K562 (cell line): Measurements from ENCODE around the gene AP3B1. TPM values are rescaled to one million over a fixed set of nuclear protein-coding genes. Genes with fewer than 3 reads are reported as not detected.

Experiments
- ATAC-seq: fragments of 200-7000 bp; cut with Tn5 transposase; 3 replicates; pipeline ENCODE4 v1.9.1; 2020; ENCODE audit warnings: moderate library complexity
- BruUV-seq: library from RNA; stranded (reverse); fragments of 400-500 nt; replicated peaks from 2 replicates; lab custom pipeline; 2021; lab: Mats Ljungman, UMichigan
- CTCF ChIA-PET: fragments of 300-600 bp; formaldehyde crosslinking; extraction: SDS; loops from one replicate; lab custom pipeline; 2021; ENCODE audit warnings: low intra/inter-chr PET ratio; lab: Yijun Ruan, JAX
- POLR2A ChIA-PET: fragments of 300-600, 350-650 bp; sonication (Branson Sonifier 250); formaldehyde crosslinking; extraction: SDS; loops from one replicate; lab custom pipeline; 2021; ENCODE audit warnings: antibody characterized with exemption, inconsistent platforms; lab: Yijun Ruan, JAX
- DNase-seq, 4 experiments: peaks; one replicate each; pipeline versions ENCODE4 v3.0.0 to v3.0.0-alpha.2; 2011 to 2018; ENCODE audit warnings: low spot score in 3 of 4, mixed read lengths in 3 of 4; ENCODE audit errors: extremely low read depth in 1 of 4
- FAIRE-seq: peaks from 2 replicates; lab custom pipeline; 2011; peaks lifted over from hg19 to GRCh38; lab: Jason Lieb, UNC
- H2AFZ ChIP-seq: 2 replicates; pipeline ENCODE4 v1.6.0; 2011; ENCODE audit warnings: low read depth, low read length, control low read depth, inconsistent platforms
- H3K27ac ChIP-seq: fragments of 200-600 bp; 3 replicates; pipeline ENCODE4 v1.8.0; 2011; ENCODE audit warnings: low read depth, mild to moderate bottlenecking, control low read depth, inconsistent platforms, low read length, moderate library complexity, mixed read lengths; ENCODE audit errors: extremely low read depth
- H3K27me3 ChIP-seq, 2 experiments: fragments of 300-600 bp in 1 of 2; 2 replicates in 1 of 2; 3 replicates in 1 of 2; pipeline versions ENCODE4 v1.6.0 to v1.8.0; 2011; ENCODE audit warnings: inconsistent platforms in 2 of 2, low read length in 2 of 2, mild to moderate bottlenecking in 1 of 2, mixed read lengths in 1 of 2, moderate library complexity in 1 of 2; ENCODE audit not compliant: control insufficient read depth in 2 of 2, insufficient read depth in 2 of 2
- H3K36me3 ChIP-seq: fragments of 300-600 bp; 3 replicates; pipeline ENCODE4 v1.8.0; 2011; ENCODE audit warnings: mild to moderate bottlenecking, low read length, inconsistent platforms; ENCODE audit not compliant: control insufficient read depth, insufficient read depth
- H3K4me1 ChIP-seq, 2 experiments: fragments of 200-600 bp in 1 of 2; replicated peaks in 1 of 2; 2 replicates in 1 of 2; 3 replicates in 1 of 2; pipeline versions ENCODE4 v1.5.1 to v1.8.0; 2011; ENCODE audit warnings: inconsistent platforms in 2 of 2, low read length in 2 of 2, mild to moderate bottlenecking in 1 of 2, mixed read lengths in 1 of 2, moderate library complexity in 1 of 2; ENCODE audit not compliant: control insufficient read depth in 2 of 2, insufficient read depth in 2 of 2
- H3K4me2 ChIP-seq: 2 replicates; pipeline ENCODE4 v1.6.1; 2011; ENCODE audit warnings: low read length, control low read depth, inconsistent platforms, mixed read lengths; ENCODE audit not compliant: insufficient read depth
- H3K4me3 ChIP-seq: fragments of 200-600 bp; sonication (generic), shearing (Covaris generic); 2 replicates; pipeline ENCODE4 v1.5.1; 2016; ENCODE audit warnings: control low read depth, inconsistent platforms
- H3K79me2 ChIP-seq: fragments of 200-600 bp; 3 replicates; pipeline ENCODE4 v1.8.0; 2011; ENCODE audit warnings: low read length, inconsistent platforms; ENCODE audit not compliant: control insufficient read depth, insufficient read depth
- H3K9ac ChIP-seq, 2 experiments: 2 replicates each; pipeline versions ENCODE4 v1.6.0 to v1.6.1; 2011; ENCODE audit warnings: low read depth in 2 of 2, low read length in 2 of 2, control low read depth in 1 of 2, inconsistent platforms in 1 of 2, mild to moderate bottlenecking in 1 of 2, mixed read lengths in 1 of 2; ENCODE audit not compliant: insufficient read depth in 1 of 2
- H3K9me1 ChIP-seq: one replicate; pipeline ENCODE4 v1.6.0; 2011; ENCODE audit warnings: inconsistent platforms, mild to moderate bottlenecking, low read length, moderate library complexity; ENCODE audit not compliant: control insufficient read depth, insufficient read depth
- H3K9me3 ChIP-seq: replicated peaks from 2 replicates; pipeline ENCODE4 v1.5.1; 2011; ENCODE audit warnings: low read depth, low read length, inconsistent platforms; ENCODE audit not compliant: control insufficient read depth, insufficient read depth
- H4K20me1 ChIP-seq: replicated peaks from 2 replicates; pipeline ENCODE4 v1.6.1; 2011; ENCODE audit warnings: low read length, inconsistent platforms, mixed read lengths; ENCODE audit not compliant: control insufficient read depth, insufficient read depth
- ARID1B ChIP-seq: fragments of 450-650 bp; IDR thresholded peaks from 2 replicates; pipeline ENCODE4 v1.6.1; 2016; ENCODE audit warnings: antibody characterized with exemption, mild to moderate bottlenecking, inconsistent platforms
- ARID2 ChIP-seq: fragments of 450-650 bp; IDR thresholded peaks from 2 replicates; pipeline ENCODE4 v1.6.1; 2017; ENCODE audit warnings: antibody characterized with exemption, mild to moderate bottlenecking
- ATF6 ChIP-seq: sonication (generic); formaldehyde crosslinking; IDR thresholded peaks from 2 replicates; pipeline ENCODE4 v1.4.0; 2020; ENCODE audit warnings: mild to moderate bottlenecking, missing genetic modification reagents
- CBFA2T3 ChIP-seq: fragments of 450-650 bp; IDR thresholded peaks from 2 replicates; pipeline ENCODE4 v1.6.1; 2017
- CTCF ChIP-seq, 3 experiments: IDR thresholded peaks in 2 of 3; conservative IDR thresholded peaks in 1 of 3; 2 replicates each; pipeline ENCODE4 v1.5.1; 2011 to 2012; ENCODE audit warnings: low read length in 3 of 3, mild to moderate bottlenecking in 3 of 3, control low read depth in 2 of 3, improper control_type of control experiment in 1 of 3, inconsistent platforms in 1 of 3, low read depth in 1 of 3, mixed read lengths in 1 of 3, moderate library complexity in 1 of 3; ENCODE audit not compliant: insufficient read depth in 2 of 3
- DACH1 ChIP-seq: fragments of 450-650 bp; IDR thresholded peaks from 2 replicates; pipeline ENCODE4 v1.6.1; 2018; ENCODE audit not compliant: partially characterized antibody
- DMBX1 ChIP-seq: fragments of 250-450 bp; sonication (Bioruptor Pico); IDR thresholded peaks from 2 replicates; pipeline ENCODE4 v1.8.0; 2022; ENCODE audit warnings: inconsistent platforms, mild to moderate bottlenecking, moderate library complexity, borderline replicate concordance
- HES1 ChIP-seq: fragments of 450-650 bp; IDR thresholded peaks from 2 replicates; pipeline ENCODE4 v1.6.1; 2016; ENCODE audit warnings: low read depth, mild to moderate bottlenecking, moderate library complexity
- HNRNPUL1 ChIP-seq: fragments of 200-400 bp; formaldehyde crosslinking; IDR thresholded peaks from 2 replicates; pipeline ENCODE4 v1.6.1; 2017; ENCODE audit warnings: low read length
- NFE2 ChIP-seq: IDR thresholded peaks from 2 replicates; pipeline ENCODE4 v1.6.1; 2014; ENCODE audit warnings: antibody characterized with exemption, low read depth
- RBM15 ChIP-seq: fragments of 200-400 bp; formaldehyde crosslinking; IDR thresholded peaks from 2 replicates; pipeline ENCODE4 v1.6.1; 2018; ENCODE audit warnings: mild to moderate bottlenecking, low read length, moderate library complexity; ENCODE audit not compliant: insufficient read depth
- STAG1 ChIP-seq: sonication (generic); formaldehyde crosslinking; IDR thresholded peaks from 2 replicates; pipeline ENCODE4 v1.5.0; 2020; ENCODE audit warnings: missing genetic modification reagents, borderline replicate concordance
- TCF3 ChIP-seq: sonication (generic); formaldehyde crosslinking; IDR thresholded peaks from 2 replicates; pipeline ENCODE4 v1.4.0; 2020; ENCODE audit warnings: mild to moderate bottlenecking, missing genetic modification reagents
- TCF7 ChIP-seq: sonication (generic); IDR thresholded peaks from 2 replicates; pipeline ENCODE4 v1.6.1; 2016; ENCODE audit warnings: antibody characterized with exemption, borderline replicate concordance
- TEAD4 ChIP-seq, 2 experiments: sonication (generic) in 1 of 2; formaldehyde crosslinking in 1 of 2; IDR thresholded peaks; 2 replicates each; pipeline versions ENCODE4 v1.6.1 to v1.8.0; 2012 to 2022; ENCODE audit warnings: borderline replicate concordance in 1 of 2, inconsistent platforms in 1 of 2, low read length in 1 of 2, mild to moderate bottlenecking in 1 of 2, missing genetic modification reagents in 1 of 2
- U2AF1 ChIP-seq: fragments of 200-400 bp; formaldehyde crosslinking; optimal IDR thresholded peaks from 2 replicates; pipeline ENCODE3; 2017; ENCODE audit warnings: mild to moderate bottlenecking, low read depth, low read length, moderate library complexity
- ZKSCAN1 ChIP-seq: fragments of 150-350 bp; IDR thresholded peaks from 2 replicates; pipeline ENCODE4 v1.6.1; 2016; ENCODE audit warnings: low read depth, low read length
- ZNF253 ChIP-seq: fragments of 250-450 bp; sonication (Bioruptor Pico); conservative IDR thresholded peaks from 2 replicates; pipeline ENCODE4 v1.6.1; 2021; ENCODE audit warnings: mild to moderate bottlenecking
- ZSCAN29 ChIP-seq: fragments of 450-650 bp; IDR thresholded peaks from 2 replicates; pipeline ENCODE4 v1.6.1; 2017
- WGBS: fragments of 100-300 bp; shearing (Covaris generic); methylation state at CpG from one replicate; pipeline ENCODE4 v1.1.6; 2016; ENCODE audit warnings: low coverage, mixed read lengths; ENCODE audit not compliant: insufficient coverage; ENCODE audit errors: missing lambda C conversion rate; 5-methylcytosine and 5-hydroxymethylcytosine counted together
- in situ Hi-C: fragments of 300-500 bp; cut with MboI; formaldehyde crosslinking; loops from 4 replicates; pipeline ENCODE4 v1.15.0; 2018; ENCODE audit warnings: inconsistent platforms, mixed read lengths
- intact Hi-C: fragments of 100-400 bp; cut with micrococcal nuclease; formaldehyde crosslinking; loops from 2 replicates; pipeline ENCODE4 v1.14.2; 2022
- polyA plus RNA-seq, 8 experiments: library from polyadenylated mRNA; depleted of rRNA in 4 of 8; stranded (reverse) in 5 of 8; unstranded in 3 of 8; fragments of >200 nt; fragmentation: Nextera tagmentation in 2 of 8; fragmentation: Illumina TruSeq in 1 of 8; extraction: Ambion mirVana in 2 of 8; extraction: Trizol in 1 of 8; gene quantifications; 2 replicates each; pipeline versions ENCODE4 v1.2.1 to v1.2.3, GENCODE V29; 2011 to 2014; ENCODE audit warnings: inconsistent platforms in 1 of 8, missing spikeins in 1 of 8
- total RNA-seq, 7 experiments: library from RNA; depleted of rRNA in 6 of 7; stranded (reverse); fragments of >200 nt in 6 of 7; fragmentation: Illumina TruSeq in 2 of 7; extraction: Trizol in 2 of 7; gene quantifications; 2 replicates each; pipeline versions ENCODE4 v1.2.1 to v1.2.3, GENCODE V29; 2011 to 2021; ENCODE audit warnings: low replicate concordance in 1 of 7

The AP3B1 gene
- total and polyA plus RNA-seq, 9 of the 15 experiments (the other 6 are each of a cell fraction or from before 2014, with no cell fraction given): 21.1 to 61.8 (median 42.2) TPM

- Histone ChIP-seq H3K4me3 (no peak overlapping the region), H3K79me2 (no peaks in the 10 kb centered on the region), H3K9me3 (no peaks in the 10 kb centered on the region), H3K4me2 (no peak overlapping the region), H3K27ac (no peak overlapping the region), H3K4me1 (no peaks in the 10 kb centered on the region), H2AFZ (no peak overlapping the region), H3K9me1 (no peaks in the 10 kb centered on the region), H3K9ac (no peak overlapping the region), H3K27me3 (no peaks in the 10 kb centered on the region), H3K36me3 (no peaks in the 10 kb centered on the region), H4K20me1 (no peaks in the 10 kb centered on the region)
- intact Hi-C loops: no loop called here
- in situ Hi-C loops: no loop called here
- ATAC-seq (no peak), FAIRE-seq (peak; percentile 40), DNase-seq (no peak)
- POLR2A ChIA-PET: interaction anchor here (1.0 kb wide), 1 partner anchor 20 kb away, joined by 3 read pairs; no protein-coding TSS in a partner anchor
- CTCF ChIA-PET: interaction anchor here (0.6 kb wide), 1 partner anchor 59 kb away, joined by 4 read pairs; no protein-coding TSS in a partner anchor
- no TSS peak for BruUV-seq
- 7% methylated on average over 4 of the region's 4 CpGs for WGBS
- TF ChIP-seq ZSCAN29 (no peak), ARID1B (peak; percentile 51; the same call in 1 of the 2 replicates), TEAD4 (IDR thresholded peaks at IDR 0.05; ENCODE audit: low read length) (peak; percentile 66; the same call in 1 of the 2 replicates), TEAD4 (CRISPR knock-in tag; IDR thresholded peaks at IDR 0.05; ENCODE audit: borderline replicate concordance) (no peak), HNRNPUL1 (no peak), RBM15 (no peak), TCF3 (peak; percentile 36), CBFA2T3 (peak; percentile 58), ARID2 (no peak), DMBX1 (CRISPR knock-in tag) (no peak), TCF7 (no peak), NFE2 (0 out of 2 replicates have a peak, but pooled peaks have one; percentile 16), STAG1 (CRISPR knock-in tag) (no peak), ZKSCAN1 (no peak), ATF6 (CRISPR knock-in tag) (no peak), ZNF253 (no peak), CTCF (IDR thresholded peaks at IDR 0.05 in 2 of 3, conservative IDR thresholded peaks at IDR 0.05 in 1 of 3; ENCODE audit: insufficient read depth in 2 of 3, low read depth in 1 of 3, low read length in 3 of 3) (no peak), HES1 (peak; percentile 81), DACH1 (peak; percentile 6), U2AF1 (no peak)
Measured at GRCh38 chr5:78050888-78051287, 243.6 kb downstream of the AP3B1 start.
